Activated CD8-positive, alpha-beta T cell treated with anti-CD3 and anti-CD28 coated beads, Interleukin-2, amount 10 ng/mL, durations not matched to agents 7 days and 5 days (primary cell): ENCODE results near the gene MIPOL1. TPM values are rescaled to one million over a fixed set of nuclear protein-coding genes. Genes with fewer than 3 reads are reported as not detected.
"Not testable (repeated sequence)": the region's sequence is repeated elsewhere in the genome, so short reads cannot be mapped to it uniquely, and the experiment has no call there.

Source experiments
- ATAC-seq: fragments of 150-1000 bp; cut with Tn5 transposase; one replicate; pipeline ENCODE4 v1.10.0; 2021; ENCODE audit warnings: moderate library complexity
- CTCF ChIA-PET: fragments of 350-600 bp; sonication (Branson Sonifier 250); formaldehyde crosslinking; loops from one replicate; lab custom pipeline; 2021; ENCODE audit warnings: antibody characterized with exemption; lab: Charles Lee
- POLR2A ChIA-PET: fragments of 350-600 bp; sonication (Branson Sonifier 250); formaldehyde crosslinking; loops from one replicate; lab custom pipeline; 2021; ENCODE audit warnings: antibody characterized with exemption; lab: Charles Lee
- DNase-seq: peaks from one replicate; pipeline ENCODE4 v3.0.0-alpha.2; 2020
- H3K27ac Mint-ChIP-seq: one replicate; pipeline ENCODE4 v1.8.0; 2021; ENCODE audit warnings: mild to moderate bottlenecking, mixed read lengths
- H3K27me3 Mint-ChIP-seq: one replicate; pipeline ENCODE4 v1.8.0; 2021; ENCODE audit warnings: low read depth, mixed read lengths
- H3K36me3 Mint-ChIP-seq: one replicate; pipeline ENCODE4 v1.8.0; 2021; ENCODE audit warnings: low read depth, mixed read lengths
- H3K4me1 Mint-ChIP-seq: one replicate; pipeline ENCODE4 v1.8.0; 2021; ENCODE audit warnings: low read depth, mixed read lengths
- H3K4me3 Mint-ChIP-seq: one replicate; pipeline ENCODE4 v1.8.0; 2021; ENCODE audit warnings: mild to moderate bottlenecking, mixed read lengths
- H3K9me3 Mint-ChIP-seq: one replicate; pipeline ENCODE4 v1.8.0; 2022; ENCODE audit warnings: mixed read lengths; ENCODE audit not compliant: insufficient read depth
- total RNA-seq, 2 experiments: library from RNA; stranded (reverse); gene quantifications; one replicate each; pipeline ENCODE4 v1.2.3, GENCODE V29; 2021

Gene MIPOL1
- total RNA-seq, 2 experiments from 2014 or later: not detected

- not testable (repeated sequence) for H3K27me3 Mint-ChIP-seq, H3K4me1 Mint-ChIP-seq, H3K9me3 Mint-ChIP-seq
Measured at GRCh38 chr14:37327933-37328332, 130.2 kb downstream of the MIPOL1 start.

DNA sequence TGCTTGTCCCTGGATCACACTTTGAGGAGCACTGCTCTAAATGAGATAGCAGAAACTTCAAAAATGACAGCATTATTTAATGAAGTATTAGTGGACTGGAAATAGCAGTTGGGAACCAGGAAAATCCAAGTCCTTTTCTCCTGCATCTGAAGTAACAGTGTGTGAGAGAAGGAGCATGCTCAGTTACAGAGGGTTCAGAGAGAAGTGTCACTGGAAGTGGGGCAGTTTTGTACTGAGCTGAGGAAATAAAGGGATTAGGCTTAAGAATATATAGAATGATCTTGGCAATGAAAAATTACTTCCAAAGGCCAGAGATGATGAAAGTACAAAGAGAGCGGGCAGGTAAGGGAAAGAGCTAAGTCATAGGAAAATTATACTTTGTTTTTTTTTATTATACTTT, 130.9 kb downstream of the MIPOL1 start:
- Mint-ChIP-seq H3K27me3 (no peaks in the 10 kb centered on the region), H3K27ac (no peak overlapping the region), H3K4me3 (no peak overlapping the region), H3K36me3 (no peaks in the 10 kb centered on the region), H3K4me1 (no peaks in the 10 kb centered on the region), H3K9me3 (peaks cover 9% of the 10 kb centered on the region)
- ATAC-seq: no peak
- DNase-seq: no peak
- ChIA-PET CTCF (no interaction called here), POLR2A (no interaction called here)

More at GRCh38 chr14:37327933-37328332, 130.2 kb downstream of the MIPOL1 start:
- POLR2A ChIA-PET, H3K36me3 Mint-ChIP-seq, H3K27ac Mint-ChIP-seq, DNase-seq, ATAC-seq, H3K4me3 Mint-ChIP-seq, CTCF ChIA-PET: not testable (repeated sequence)

DNA sequence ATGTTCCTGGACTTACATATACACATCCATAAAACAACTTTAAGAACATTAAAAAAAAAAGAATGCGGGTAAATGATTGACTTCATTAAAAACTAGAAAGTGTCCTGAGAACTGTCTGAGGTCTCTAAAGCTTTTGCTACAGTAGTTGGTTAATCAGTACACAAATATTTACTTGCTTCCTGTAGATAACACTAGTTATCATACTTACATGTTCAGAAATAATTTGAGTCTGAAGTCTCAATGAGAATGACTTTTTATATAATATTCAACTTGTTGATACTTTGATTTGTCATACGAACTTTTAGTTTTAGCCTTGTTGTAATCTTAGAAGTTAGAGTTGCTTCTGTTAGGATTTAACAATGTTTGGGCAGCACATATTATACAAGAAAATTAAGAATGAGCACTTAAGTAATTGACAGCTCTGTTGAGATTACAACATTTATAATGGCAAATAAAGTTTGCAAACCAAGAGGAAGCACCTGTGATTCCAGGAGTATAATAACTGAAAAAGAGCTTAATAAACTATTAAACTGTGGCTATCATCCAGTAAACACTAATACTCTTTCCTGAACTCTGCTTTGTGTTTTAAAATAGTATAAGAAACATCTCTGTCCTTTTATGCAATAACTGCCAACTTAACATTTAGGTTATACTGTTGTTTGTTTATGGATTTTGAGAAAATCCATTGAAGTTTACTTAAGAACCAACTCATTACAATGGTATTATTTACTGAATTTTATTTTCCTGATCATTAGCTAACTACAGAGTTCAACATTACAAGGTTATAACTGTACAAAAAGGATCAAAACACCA, 131.7 kb downstream of the MIPOL1 start:
- no peaks in the 10 kb centered on the region for H3K4me1 Mint-ChIP-seq
- H3K4me3 Mint-ChIP-seq: no peak overlapping the region
- DNase-seq (no peak), ATAC-seq (no peak)
- no peak overlapping the region for H3K27ac Mint-ChIP-seq
- H3K27me3 Mint-ChIP-seq: no peaks in the 10 kb centered on the region
- H3K36me3 Mint-ChIP-seq: no peaks in the 10 kb centered on the region
- ChIA-PET POLR2A (no interaction called here), CTCF (no interaction called here)
- H3K9me3 Mint-ChIP-seq: peaks cover 9% of the 10 kb centered on the region

DNA sequence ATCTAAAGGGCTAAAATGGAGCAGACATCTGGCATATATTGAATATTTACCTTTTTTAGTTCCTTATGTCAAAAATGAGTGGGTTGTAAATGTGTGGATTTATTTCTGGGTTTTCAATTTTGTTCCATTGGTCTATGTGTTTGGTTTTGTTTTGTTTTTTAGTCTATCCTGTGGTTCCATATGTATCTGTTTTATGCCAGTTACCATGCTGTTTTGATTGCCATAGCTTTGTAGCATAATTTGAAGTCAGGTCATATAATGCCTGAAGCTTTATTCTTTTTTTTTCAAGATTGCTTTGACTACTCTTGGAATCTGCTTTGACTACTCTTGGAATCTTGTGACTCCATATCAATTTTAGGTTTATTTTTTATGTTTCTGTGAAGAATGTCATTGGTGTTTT, 133.2 kb downstream of the MIPOL1 start:
- Mint-ChIP-seq H3K4me3 (no peak overlapping the region), H3K4me1 (no peaks in the 10 kb centered on the region), H3K36me3 (no peaks in the 10 kb centered on the region), H3K9me3 (peaks cover 6% of the 10 kb centered on the region), H3K27ac (no peak overlapping the region), H3K27me3 (no peaks in the 10 kb centered on the region)
- POLR2A ChIA-PET: no interaction called here
- CTCF ChIA-PET: no interaction called here
- no peak for DNase-seq
- ATAC-seq: no peak

DNA sequence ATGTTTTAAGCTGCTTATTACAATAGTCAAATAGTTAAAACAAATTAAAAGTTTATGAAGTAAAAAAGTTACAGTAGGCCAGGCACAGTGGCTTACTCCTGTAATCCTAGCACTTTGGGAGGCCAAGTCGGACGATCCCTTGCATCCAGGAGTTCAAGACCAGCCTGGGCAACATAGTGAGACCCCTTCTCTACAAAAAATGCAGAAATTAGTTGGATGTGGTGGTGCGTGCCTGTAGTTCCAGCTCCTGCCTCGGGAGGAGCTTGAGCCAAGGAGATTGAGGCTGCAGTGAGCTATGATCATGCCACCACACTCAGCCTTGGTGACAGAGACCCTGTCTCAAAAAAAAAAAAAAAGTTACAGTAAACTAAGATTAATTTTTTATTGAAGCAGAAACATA, 142.6 kb downstream of the MIPOL1 start:
- Mint-ChIP-seq H3K9me3 (peaks cover 13% of the 10 kb centered on the region), H3K4me1 (no peaks in the 10 kb centered on the region), H3K27ac (no peak overlapping the region), H3K36me3 (no peaks in the 10 kb centered on the region), H3K4me3 (no peak overlapping the region), H3K27me3 (no peaks in the 10 kb centered on the region)
- no peak for DNase-seq
- ChIA-PET CTCF (no interaction called here), POLR2A (no interaction called here)
- no peak for ATAC-seq

DNA sequence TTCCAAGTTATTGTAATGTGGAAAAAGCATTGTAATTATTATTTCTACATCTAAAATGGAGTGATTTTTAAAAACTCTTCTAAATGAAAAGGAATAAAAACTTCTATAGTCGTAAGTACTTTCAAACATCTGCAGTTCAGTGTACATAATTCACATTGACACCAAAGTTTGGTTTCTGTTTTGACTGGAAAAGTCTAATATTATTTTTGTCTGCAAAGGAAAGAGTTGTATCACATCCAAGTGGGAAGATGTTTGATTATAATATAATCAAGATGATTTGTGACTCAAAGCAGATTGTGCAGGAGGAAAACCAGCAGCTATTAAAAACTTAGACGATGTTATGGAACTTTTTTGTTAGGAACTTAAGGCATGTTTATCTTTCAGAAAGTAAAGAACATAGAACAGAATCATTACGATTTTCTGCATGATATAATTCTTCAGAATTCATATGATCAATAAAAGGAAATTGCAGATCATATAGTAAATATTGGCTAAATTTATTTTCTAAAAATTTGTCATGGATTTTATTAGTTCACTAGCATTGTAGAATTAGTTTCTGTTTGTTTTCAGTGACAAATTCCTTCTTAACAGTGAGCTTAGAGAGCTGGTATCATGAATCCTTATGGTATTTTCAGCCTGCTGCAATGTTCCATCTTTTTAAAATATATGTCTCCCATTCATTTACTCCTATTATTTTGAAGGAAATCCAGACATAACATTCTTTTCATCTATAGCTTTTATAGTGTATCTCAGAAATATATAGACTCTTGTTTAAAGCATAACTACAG, 145.8 kb downstream of the MIPOL1 start:
- ATAC-seq (no peak), DNase-seq (no peak)
- no peaks in the 10 kb centered on the region for H3K4me1 Mint-ChIP-seq
- H3K36me3 Mint-ChIP-seq: no peaks in the 10 kb centered on the region
- H3K4me3 Mint-ChIP-seq: no peak overlapping the region
- H3K27me3 Mint-ChIP-seq: no peaks in the 10 kb centered on the region
- ChIA-PET POLR2A (no interaction called here), CTCF (no interaction called here)
- no peak overlapping the region for H3K27ac Mint-ChIP-seq
- peaks cover 17% of the 10 kb centered on the region for H3K9me3 Mint-ChIP-seq

- no peak for ATAC-seq
- no peak overlapping the region for H3K4me3 Mint-ChIP-seq
- H3K36me3 Mint-ChIP-seq: no peaks in the 10 kb centered on the region
- H3K27me3 Mint-ChIP-seq: no peaks in the 10 kb centered on the region
- DNase-seq: no peak
- ChIA-PET POLR2A (no interaction called here), CTCF (no interaction called here)
- peaks cover 19% of the 10 kb centered on the region for H3K9me3 Mint-ChIP-seq
- no peaks in the 10 kb centered on the region for H3K4me1 Mint-ChIP-seq
- no peak overlapping the region for H3K27ac Mint-ChIP-seq
Measured at GRCh38 chr14:37363661-37364060, 165.9 kb downstream of the MIPOL1 start.

- no peak for DNase-seq
- peaks cover 8% of the 10 kb centered on the region for H3K9me3 Mint-ChIP-seq
- H3K27ac Mint-ChIP-seq: no peak overlapping the region
- POLR2A ChIA-PET: no interaction called here
- CTCF ChIA-PET: no interaction called here
- no peaks in the 10 kb centered on the region for H3K36me3 Mint-ChIP-seq
- ATAC-seq: no peak
- H3K4me3 Mint-ChIP-seq: no peak overlapping the region
- H3K27me3 Mint-ChIP-seq: no peaks in the 10 kb centered on the region
- no peaks in the 10 kb centered on the region for H3K4me1 Mint-ChIP-seq
Measured at GRCh38 chr14:37369425-37369824, 171.7 kb downstream of the MIPOL1 start.

DNA sequence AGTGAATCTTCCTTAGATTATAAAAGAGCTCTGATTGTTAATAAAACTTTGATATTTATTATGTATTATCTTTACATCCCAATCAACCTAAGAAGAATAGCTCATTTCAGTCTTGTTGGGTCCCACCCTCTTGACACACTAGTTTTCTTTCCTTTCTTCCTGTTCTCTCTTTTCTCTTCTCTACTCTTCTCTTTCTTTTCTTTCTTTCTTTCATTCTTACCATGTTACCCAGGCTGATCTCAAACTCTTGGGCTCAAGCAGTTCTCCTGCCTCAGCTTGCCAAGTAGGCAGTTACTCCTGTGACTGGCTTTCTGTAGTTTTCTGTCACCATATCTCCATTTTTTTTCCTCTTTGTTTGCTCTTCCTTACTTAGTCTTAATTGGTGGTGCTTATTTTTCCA, 177.8 kb downstream of the MIPOL1 start:
- H3K4me3 Mint-ChIP-seq: no peak overlapping the region
- no peak overlapping the region for H3K27ac Mint-ChIP-seq

DNA sequence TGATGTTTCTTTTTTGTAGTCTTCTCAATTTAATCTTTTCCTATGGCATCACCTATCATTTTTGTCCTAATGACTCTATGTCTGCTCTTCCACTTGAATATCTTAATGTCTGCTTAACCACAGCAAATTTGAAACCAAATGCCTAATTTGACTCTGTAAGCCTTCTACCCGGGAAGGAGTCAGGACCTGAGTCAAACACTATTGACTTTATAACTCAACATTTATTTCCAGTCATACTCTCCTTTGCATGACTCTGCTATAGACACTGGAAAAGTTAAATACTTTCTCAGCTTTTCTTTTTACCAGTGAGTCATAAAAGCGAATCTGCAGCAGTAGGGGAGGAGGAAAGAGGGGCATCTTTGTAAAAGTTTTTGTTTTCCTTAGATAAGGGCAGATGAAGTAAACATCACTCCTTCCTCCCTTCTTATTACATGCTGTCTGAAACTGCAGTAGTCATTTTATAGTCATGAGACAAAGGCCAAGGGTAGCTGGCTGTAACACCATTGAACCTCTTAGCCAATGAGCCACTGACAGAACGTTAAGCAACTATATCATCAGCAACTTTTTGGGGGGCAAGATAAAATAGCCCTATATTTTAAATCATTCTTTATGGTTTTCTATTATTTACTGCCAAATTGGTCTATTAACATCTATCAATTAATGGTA, 179.3 kb downstream of the MIPOL1 start:
- Mint-ChIP-seq H3K4me3 (no peak overlapping the region), H3K27ac (no peak overlapping the region), H3K27me3 (no peaks in the 10 kb centered on the region), H3K36me3 (no peaks in the 10 kb centered on the region), H3K4me1 (no peaks in the 10 kb centered on the region), H3K9me3 (no peaks in the 10 kb centered on the region)
- ATAC-seq: no peak
- ChIA-PET POLR2A (no interaction called here), CTCF (no interaction called here)
- DNase-seq: no peak

More for the DNA sequence above, 177.8 kb downstream of the MIPOL1 start:
- CTCF ChIA-PET: no interaction called here
- no peaks in the 10 kb centered on the region for H3K36me3 Mint-ChIP-seq
- DNase-seq (no peak), ATAC-seq (no peak)
- no peaks in the 10 kb centered on the region for H3K27me3 Mint-ChIP-seq
- no peaks in the 10 kb centered on the region for H3K9me3 Mint-ChIP-seq
- no peaks in the 10 kb centered on the region for H3K4me1 Mint-ChIP-seq
- POLR2A ChIA-PET: no interaction called here

GRCh38 chr14:37384870-37385596, 187.3 kb downstream of the MIPOL1 start:
- DNase-seq: no peak
- Mint-ChIP-seq H3K36me3 (no peaks in the 10 kb centered on the region), H3K27ac (no peak overlapping the region), H3K9me3 (no peaks in the 10 kb centered on the region), H3K27me3 (no peaks in the 10 kb centered on the region), H3K4me1 (no peaks in the 10 kb centered on the region), H3K4me3 (no peak overlapping the region)
- ChIA-PET POLR2A (no interaction called here), CTCF (no interaction called here)
- no peak for ATAC-seq
